ENCODE data around the gene ABCG1.

Gene ABCG1

DNA sequence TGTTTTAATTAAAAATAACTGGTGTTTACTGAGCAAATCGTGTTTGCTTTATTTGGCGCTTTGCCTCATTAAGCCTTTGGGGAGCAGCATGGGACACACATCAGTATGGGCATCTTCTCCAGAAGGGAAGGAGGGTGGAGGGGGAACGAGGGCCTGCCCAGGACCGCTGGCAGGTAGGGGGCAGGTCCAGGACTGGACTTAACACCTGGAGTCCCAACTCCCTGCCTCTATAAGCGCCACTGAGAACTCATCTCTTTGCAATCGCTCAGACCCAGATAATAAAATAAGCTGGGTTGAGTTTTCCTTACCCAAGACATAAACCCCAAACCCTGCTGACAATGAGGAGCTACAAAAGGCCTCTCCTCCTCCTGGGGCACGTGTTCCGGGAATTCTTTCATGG is 15.1 kb downstream of the ABCG1 start:
- DNase-seq: no peak

- no peak for DNase-seq
Observed at GRCh38 chr21:42234464-42235241, 15.7 kb downstream of the ABCG1 start.

DNA sequence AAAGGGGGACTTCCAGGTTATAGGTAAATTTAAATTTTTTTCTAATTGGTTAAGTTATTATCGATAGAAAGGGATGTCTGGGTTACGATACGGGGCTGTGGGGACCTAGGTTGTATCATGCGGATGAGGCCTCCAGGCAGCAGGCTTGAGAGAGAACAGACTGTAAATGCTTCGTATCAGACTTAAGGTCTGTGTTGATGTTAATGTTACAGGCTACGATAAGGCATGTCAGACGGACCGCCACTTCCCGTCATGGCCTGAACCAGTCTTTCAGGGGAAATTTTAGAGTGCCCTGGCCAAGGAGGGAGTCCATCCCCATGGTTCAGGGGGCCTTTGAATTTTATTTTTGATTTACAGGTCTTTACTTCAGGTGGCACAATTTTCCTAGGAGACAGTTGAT is 16.7 kb downstream of the ABCG1 start:
- DNase-seq: no peak

DNA sequence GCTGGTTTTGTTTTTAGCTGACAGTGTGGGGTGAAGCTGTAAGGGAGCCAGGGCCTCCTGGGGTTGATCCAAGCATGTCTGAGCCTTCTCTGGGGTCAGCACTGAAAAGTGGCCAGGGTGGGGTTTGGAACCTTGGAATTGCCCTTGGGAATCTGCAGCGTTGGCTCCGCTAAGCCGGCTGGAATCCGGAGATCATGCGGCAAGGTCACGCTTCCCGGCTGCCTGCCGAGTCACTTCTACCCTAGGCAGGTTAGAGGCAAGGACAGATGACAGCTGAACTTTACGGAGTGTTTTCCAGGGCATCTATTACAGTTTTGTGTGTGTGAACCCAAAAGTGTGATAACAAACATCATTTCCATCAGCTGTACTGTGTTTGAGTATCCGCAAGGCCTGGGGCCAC is 17.1 kb downstream of the ABCG1 start:
- DNase-seq: no peak

DNA sequence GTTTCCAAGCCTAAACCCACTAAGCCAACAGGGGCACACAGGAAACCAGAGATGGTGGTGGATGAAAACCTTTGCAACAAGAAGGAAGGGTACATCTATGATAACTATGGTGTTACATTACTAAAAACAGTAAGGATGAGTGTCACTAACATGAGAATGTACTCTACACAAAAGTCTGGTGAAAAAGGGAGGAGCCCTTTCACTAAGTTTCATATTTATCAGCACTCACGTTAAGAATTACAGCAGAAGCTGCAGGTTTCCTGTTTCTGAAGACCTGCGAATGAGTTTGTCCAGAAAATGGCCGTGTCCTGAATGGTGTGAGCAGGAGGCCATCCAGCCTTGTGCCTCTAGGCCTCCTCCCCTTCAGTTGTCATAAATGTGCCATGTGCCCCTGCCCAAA is 17.8 kb downstream of the ABCG1 start:
- no peak for DNase-seq

DNA sequence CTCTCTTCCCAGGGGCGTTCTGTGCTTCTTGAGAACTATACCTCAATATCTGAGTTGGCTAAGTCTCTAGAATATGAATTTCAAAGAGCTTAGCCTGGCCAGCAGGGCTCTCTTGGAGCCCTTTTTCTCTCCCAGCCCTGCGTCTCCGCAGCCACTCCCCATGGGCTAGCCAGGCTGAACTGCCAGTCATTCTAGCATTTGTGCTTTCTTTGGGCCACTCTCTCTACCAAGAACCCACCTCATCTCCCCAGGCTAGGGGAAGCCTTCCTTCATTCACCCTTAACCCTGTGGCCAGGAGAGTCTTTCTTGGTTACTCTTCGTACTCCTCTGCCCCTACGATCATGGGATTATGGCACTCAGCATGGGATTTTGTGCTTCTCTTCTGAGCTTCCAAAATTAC is 18.2 kb downstream of the ABCG1 start:
- DNase-seq: no peak

- no peak for DNase-seq
Observed at GRCh38 chr21:42237577-42237976, 18.6 kb downstream of the ABCG1 start.

DNA sequence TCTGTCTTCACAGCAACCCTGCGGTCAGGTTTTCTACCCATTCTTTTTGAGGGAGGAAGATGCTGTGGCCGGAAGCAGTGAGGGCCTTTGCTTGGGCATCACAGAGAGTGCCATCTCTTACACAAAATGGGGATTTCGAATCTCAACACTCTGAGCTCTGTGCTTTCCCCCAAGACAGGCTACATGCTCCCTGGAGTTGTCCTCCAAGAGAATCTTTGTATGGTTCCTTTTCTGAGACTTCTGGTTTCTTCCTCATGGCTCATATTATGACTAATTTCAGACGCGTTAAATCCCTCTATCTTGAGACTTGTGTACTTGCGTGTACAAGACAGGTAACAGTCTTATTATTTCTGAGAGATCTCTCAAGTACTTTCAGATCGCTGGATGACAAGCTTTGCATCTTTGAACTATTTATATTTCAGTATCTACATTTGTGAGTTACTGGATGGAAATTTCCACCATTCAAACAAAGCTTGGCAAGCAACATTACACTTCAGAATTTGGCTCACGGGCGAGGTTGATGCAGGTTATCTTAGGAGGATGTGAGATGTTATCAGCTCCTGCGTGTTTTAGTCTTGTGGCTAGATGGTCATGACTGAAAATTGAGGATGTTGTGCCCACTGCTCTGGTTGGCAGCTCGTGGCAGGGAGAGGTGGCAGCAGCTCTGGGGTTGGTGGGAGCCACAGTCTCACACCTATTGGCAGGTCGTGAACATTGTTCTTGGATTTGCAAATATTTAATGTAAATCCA is 19.4 kb downstream of the ABCG1 start:
- no peak for DNase-seq

- DNase-seq: no peak
Observed at GRCh38 chr21:42239556-42239955, 20.6 kb downstream of the ABCG1 start.

DNA sequence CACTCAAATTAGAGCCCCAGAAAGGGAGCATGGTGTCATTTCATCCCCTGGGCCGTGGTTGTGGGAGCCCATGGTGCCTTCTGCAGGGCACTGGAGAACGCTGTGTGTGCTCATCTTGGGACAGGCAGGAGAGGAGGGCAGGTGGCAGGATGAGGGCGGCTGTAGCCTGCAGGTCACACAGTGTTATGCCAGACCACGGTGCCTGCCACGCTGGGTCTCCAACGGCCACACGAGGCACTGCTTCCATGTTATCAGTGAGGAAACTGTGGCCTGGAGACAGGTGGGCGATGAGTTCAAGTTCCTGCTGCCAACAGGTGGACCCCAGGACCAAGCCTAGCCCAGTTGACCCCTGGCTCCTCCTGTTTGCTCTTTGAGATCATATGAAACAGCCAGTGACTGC is 21.0 kb downstream of the ABCG1 start:
- no peak for DNase-seq

DNA sequence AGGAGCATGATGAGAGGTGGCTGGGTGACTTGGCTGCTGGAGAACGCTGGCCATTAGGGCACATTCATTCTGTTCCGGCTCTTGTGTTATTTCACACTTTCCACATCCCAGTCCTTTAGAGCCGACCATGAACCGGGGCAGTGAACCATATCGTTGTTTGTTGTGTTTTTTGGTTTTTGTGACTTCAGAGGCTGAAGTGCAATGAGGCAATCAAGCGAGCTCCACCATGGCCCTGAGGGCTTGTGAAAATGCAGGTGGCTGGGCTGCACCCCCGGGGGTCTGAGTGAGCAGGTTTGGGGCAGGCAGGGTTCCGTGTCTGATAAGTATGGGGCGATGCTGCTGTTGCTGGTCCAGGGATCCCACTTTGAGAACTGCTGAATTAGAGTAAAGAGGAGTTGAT is 23.7 kb downstream of the ABCG1 start:
- no peak for DNase-seq

- DNase-seq: no peak
Observed at GRCh38 chr21:42243026-42243425, 24.1 kb downstream of the ABCG1 start.

DNA sequence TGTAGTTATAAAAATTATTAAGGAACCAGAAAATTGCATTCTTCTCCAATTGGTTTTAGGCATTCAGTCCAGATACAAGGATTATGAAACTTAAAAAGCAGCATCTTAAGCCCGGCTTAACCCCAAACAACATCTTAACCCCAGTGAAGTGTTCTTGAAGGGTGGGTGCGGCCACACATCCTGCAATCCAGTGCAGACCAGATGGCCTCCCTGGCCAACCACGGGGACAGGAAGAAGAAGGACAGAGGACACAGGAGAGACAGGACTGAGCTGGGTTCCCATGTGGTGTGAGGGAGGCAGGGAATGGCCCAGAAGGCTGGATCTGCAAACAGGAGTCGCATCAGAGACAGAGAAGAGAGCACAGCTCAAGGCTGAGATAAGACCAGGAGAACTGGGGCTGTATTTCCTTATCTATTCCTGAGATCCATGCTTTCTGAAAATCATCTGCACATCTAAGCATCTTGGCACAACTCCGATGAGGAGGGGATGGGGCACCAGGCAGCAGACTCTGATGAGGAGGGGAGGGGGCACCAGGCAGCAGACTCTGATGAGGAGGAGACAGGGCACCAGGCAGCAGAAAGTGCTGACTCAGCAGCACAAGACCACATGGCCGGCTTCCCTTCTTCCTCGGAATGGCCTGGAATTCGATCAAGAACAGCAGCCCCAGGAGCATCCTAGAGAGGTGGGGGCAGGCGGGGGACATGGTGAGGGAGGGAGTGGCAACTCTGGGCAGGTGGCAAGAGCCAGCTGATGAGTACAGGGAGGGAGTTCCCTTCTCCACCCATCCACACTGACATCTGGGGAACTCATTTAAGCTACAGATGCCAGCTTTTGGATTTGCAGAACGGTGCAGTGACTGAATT is 26.6 kb downstream of the ABCG1 start:
- no peak for DNase-seq

- no peak for DNase-seq
Observed at GRCh38 chr21:42247716-42248115, 28.8 kb downstream of the ABCG1 start.

GRCh38 chr21:42248241-42248640 is 29.3 kb downstream of the ABCG1 start:
- DNase-seq: no peak

DNA sequence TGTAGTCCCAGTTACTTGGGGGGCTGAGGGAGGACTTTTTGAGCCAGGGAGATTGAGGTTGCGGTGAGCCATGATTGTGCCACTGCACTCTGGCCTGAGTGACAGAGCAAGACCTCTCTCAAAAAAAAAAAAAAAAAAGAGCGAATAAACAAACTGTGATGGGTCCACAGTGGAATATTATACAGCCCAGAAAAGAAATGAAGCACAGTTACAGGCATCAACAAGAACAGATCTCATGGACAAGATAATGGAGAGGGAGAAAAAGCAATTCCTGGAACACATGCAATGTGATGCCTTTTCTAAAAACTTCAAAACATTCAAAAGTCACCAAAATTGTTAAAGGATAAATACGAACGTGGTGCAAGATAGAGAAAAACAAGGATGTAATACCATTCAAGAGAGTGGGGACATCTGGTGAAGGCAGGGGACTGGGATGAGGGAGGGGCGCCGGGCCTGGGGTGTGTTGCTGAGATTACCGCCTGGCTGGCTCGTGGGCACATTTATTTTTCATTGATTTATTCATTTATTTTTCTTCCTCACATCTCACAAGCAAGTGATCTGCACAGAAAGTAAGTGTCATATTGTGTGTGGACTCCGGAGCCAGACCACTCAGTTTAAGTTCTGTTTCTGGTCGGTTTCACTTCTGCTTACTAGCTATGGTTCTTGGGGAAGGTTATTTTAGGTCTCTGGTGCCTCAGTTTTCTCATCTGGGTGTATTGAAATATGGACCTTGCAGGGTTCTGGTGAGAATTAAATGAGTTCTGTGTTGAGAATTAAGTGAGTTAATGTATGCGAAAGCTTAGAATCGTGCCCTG is 30.1 kb downstream of the ABCG1 start:
- no peak for DNase-seq

GRCh38 chr21:42250422-42251403 is 31.8 kb downstream of the ABCG1 start:
- no peak for DNase-seq

GRCh38 chr21:42251654-42252324 is 32.8 kb downstream of the ABCG1 start:
- DNase-seq: no peak

DNA sequence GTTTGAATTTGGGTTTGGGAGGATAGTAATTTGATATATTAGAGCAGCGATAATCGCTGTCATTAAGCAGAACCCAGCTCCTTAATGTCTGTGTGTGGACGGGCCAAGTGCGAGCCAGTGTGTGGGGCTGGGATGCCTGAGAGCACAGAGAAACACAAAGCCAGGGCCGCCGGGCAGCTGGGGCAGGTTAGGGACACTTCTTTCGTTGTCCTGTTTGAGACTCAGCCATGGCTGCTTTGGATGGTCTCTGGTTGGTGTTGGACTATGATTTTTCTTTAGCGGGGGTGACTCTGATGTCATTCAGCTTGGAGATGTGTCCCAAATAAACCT is 33.4 kb downstream of the ABCG1 start:
- DNase-seq: no peak

GRCh38 chr21:42252778-42253340 is 33.9 kb downstream of the ABCG1 start:
- no peak for DNase-seq

- no peak for DNase-seq
Observed at GRCh38 chr21:42253466-42253865, 34.5 kb downstream of the ABCG1 start.
